Adrenal gland (tissue), 5 donors: ENCODE results near the gene CCDC201.

Experiments
- POLR2A ChIP-seq, 2 donors: fragments of 450-650 bp; IDR thresholded peaks; one replicate each; pipeline ENCODE4 v1.6.1; 2017; ENCODE audit warnings: antibody characterized with exemption in 2 of 2, mild to moderate bottlenecking in 2 of 2, moderate library complexity in 1 of 2
- TF ChIP-seq, protein P1 (sequence below), 6 experiments: fragments of 450-650 bp in 4 of 6; fragments of 200-600 bp in 2 of 6; sonication (generic) in 1 of 6; IDR thresholded peaks; 1 replicate in 5 of 6; 2 replicates in 1 of 6; pipeline versions ENCODE4 v1.5.1 to v1.8.0; 2016 to 2021; ENCODE audit warnings: antibody characterized with exemption in 6 of 6, mild to moderate bottlenecking in 2 of 6, moderate library complexity in 1 of 6
- donor health status: DM: no; HTN: no; CAD: no.

DNA sequence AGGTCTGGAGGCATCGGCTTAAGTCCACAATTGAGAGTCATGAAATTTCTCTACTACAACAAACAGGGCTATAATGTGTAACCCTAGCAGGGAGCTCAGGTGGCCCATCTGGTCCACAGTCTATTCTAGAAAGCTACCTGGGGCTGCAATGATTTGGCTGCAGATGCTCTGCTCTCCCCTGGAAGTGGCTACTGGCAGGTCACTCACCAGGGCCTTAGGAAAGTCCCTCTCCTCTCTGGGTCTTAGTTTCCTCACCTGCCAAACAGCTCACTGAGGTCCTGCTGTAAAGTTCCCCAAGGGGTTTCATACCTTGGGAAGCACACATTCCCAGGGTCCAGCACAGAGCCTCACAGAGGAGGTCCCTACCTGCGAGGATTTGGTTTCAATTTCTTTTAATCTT, 45.7 kb upstream of the CCDC201 start:
- TF ChIP-seq, protein P1, sequence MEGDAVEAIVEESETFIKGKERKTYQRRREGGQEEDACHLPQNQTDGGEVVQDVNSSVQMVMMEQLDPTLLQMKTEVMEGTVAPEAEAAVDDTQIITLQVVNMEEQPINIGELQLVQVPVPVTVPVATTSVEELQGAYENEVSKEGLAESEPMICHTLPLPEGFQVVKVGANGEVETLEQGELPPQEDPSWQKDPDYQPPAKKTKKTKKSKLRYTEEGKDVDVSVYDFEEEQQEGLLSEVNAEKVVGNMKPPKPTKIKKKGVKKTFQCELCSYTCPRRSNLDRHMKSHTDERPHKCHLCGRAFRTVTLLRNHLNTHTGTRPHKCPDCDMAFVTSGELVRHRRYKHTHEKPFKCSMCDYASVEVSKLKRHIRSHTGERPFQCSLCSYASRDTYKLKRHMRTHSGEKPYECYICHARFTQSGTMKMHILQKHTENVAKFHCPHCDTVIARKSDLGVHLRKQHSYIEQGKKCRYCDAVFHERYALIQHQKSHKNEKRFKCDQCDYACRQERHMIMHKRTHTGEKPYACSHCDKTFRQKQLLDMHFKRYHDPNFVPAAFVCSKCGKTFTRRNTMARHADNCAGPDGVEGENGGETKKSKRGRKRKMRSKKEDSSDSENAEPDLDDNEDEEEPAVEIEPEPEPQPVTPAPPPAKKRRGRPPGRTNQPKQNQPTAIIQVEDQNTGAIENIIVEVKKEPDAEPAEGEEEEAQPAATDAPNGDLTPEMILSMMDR (IDR thresholded peaks at IDR 0.05): no peak
- no peak for TF ChIP-seq POLR2A (IDR thresholded peaks at IDR 0.05)
